ENCODE results near the gene ERN1.

The ERN1 gene

DNA sequence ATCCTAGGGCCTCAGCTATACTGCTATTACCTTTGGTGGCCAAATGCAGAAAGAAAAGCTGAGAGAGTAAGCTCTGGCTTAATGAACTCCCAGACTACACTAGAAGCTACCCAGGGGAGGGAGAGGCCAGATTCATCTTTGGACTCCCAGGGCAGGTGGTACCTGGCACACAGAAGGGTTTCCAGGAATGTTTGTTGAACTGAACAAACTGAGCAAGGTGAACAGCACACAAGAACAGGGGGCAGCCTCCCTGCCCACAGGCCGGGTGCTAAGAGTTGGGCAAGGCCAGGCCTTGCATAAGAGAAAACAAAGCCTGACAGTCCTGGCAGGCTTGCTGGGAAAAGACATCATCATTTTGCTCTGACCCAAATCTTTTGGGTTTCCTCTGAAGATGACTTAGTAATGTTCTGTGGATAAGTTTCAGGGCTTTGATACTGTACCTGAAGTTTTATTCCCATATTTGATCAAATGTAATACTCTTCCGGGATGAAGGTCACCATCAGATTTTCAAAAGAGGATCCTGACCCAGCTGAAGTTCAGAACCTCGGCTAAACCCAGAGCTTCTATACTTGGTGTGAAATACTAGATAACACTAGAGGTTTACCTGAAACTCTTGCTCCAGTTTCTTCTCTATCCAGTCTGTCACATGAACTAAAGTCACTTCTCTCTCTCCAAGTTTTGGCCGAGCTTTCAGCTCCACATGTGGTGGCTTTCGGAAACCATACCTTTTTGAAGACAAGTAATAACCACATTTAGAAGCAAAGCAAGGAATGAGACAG is 20.5 kb upstream of the ERN1 start:
- Histone ChIP-seq H3K9ac (ENCODE audit: low read depth in 1 of 2, low read length in 2 of 2) (no peak overlapping the region), H3K36me3 (ENCODE audit: control insufficient read depth in 2 of 2, insufficient read depth in 2 of 2, low read length in 2 of 2) (peaks cover 12 to 14% of the 10 kb centered on the region in 2 donors), H3K9me3 (ENCODE audit: control insufficient read depth in 2 of 2, low read length in 2 of 2) (no peaks in the 10 kb centered on the region), H3K27me3 (ENCODE audit: control insufficient read depth in 2 of 2, insufficient read depth in 2 of 2, low read length in 2 of 2) (no peaks in the 10 kb centered on the region), H3K4me3 (ENCODE audit: low read length in 2 of 2) (no peak overlapping the region), H3K4me1 (ENCODE audit: control insufficient read depth in 2 of 2, insufficient read depth in 2 of 2, low read length in 2 of 2) (peaks cover 4 to 19% of the 10 kb centered on the region in 2 donors), H3K27ac (ENCODE audit: low read depth in 2 of 2, low read length in 2 of 2) (peak overlapping the region; percentile 27 to 35)

DNA sequence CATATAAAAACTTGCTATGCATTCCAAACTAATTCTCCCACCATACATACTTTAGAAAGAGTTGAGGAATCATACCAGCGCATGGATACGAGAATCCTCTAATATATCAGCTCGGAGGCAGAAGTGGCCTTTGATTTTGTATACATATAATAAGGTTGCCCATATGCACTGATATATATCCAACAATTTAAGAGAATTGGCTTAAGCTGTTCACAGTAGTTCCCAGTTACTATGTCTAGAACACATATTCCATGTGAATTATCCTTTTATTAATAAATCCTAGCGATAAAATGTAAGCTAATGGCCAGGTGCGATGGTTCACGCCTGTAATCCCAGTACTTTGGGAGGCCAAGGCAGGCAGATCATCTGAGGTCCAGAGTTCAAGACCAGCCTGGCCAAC is 19.3 kb upstream of the ERN1 start:
- Histone ChIP-seq H3K27ac (ENCODE audit: low read depth in 2 of 2, low read length in 2 of 2) (no peak overlapping the region), H3K4me3 (ENCODE audit: low read length in 2 of 2) (no peak overlapping the region), H3K9me3 (ENCODE audit: control insufficient read depth in 2 of 2, low read length in 2 of 2) (no peaks in the 10 kb centered on the region), H3K27me3 (ENCODE audit: control insufficient read depth in 2 of 2, insufficient read depth in 2 of 2, low read length in 2 of 2) (no peaks in the 10 kb centered on the region), H3K4me1 (ENCODE audit: control insufficient read depth in 2 of 2, insufficient read depth in 2 of 2, low read length in 2 of 2) (peaks cover 6 to 21% of the 10 kb centered on the region in 2 donors), H3K36me3 (ENCODE audit: control insufficient read depth in 2 of 2, insufficient read depth in 2 of 2, low read length in 2 of 2) (peaks cover 8 to 14% of the 10 kb centered on the region in 2 donors), H3K9ac (ENCODE audit: low read depth in 1 of 2, low read length in 2 of 2) (no peak overlapping the region)

GRCh38 chr17:64148699-64149098 is 18.8 kb upstream of the ERN1 start:
- H3K27ac ChIP-seq (ENCODE audit: low read depth in 2 of 2, low read length in 2 of 2), result no peak overlapping the region
- peaks cover 6 to 21% of the 10 kb centered on the region in 2 donors for H3K4me1 ChIP-seq (ENCODE audit: control insufficient read depth in 2 of 2, insufficient read depth in 2 of 2, low read length in 2 of 2)
- H3K9me3 ChIP-seq (ENCODE audit: control insufficient read depth in 2 of 2, low read length in 2 of 2), result no peaks in the 10 kb centered on the region
- H3K4me3 ChIP-seq (ENCODE audit: low read length in 2 of 2), result no peak overlapping the region
- H3K36me3 ChIP-seq (ENCODE audit: control insufficient read depth in 2 of 2, insufficient read depth in 2 of 2, low read length in 2 of 2), result peaks cover 8 to 12% of the 10 kb centered on the region in 2 donors
- H3K9ac ChIP-seq (ENCODE audit: low read depth in 1 of 2, low read length in 2 of 2), result no peak overlapping the region
- no peaks in the 10 kb centered on the region for H3K27me3 ChIP-seq (ENCODE audit: control insufficient read depth in 2 of 2, insufficient read depth in 2 of 2, low read length in 2 of 2)

DNA sequence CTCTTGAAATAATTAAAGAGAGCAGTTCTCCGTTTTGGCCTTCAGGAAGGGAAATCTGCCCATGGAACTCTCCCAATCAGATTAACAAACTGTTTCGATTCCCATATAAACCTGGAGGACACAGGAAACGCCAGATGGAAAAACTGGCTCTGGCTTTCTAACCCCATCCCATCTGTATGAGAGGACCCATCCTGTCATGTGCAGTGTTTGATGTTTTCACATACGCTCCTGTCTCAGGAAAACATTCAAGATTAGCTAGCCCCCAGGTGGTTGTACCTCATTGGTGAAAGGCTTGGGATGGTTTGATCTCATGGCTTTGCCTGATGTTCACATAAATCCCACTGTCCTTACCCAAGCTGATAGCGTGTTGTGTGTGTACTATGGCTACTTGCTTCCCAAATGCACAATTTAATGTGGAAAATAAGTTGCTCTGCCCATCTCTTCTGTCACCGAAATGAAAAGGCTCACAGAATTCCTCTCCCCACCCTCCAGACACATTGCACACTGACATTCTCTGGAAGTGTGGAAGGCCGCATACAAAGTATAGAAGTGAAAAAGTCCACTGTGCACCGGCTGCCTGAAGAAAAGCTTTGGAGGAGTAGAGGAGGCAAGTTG is 18.2 kb upstream of the ERN1 start:
- no peak overlapping the region for H3K9ac ChIP-seq (ENCODE audit: low read depth in 1 of 2, low read length in 2 of 2)
- no peak overlapping the region for H3K4me3 ChIP-seq (ENCODE audit: low read length in 2 of 2)
- H3K27ac ChIP-seq (ENCODE audit: low read depth in 2 of 2, low read length in 2 of 2), result peak overlapping the region in 1 of 2 donors; percentile 35
- peaks cover 6 to 21% of the 10 kb centered on the region in 2 donors for H3K4me1 ChIP-seq (ENCODE audit: control insufficient read depth in 2 of 2, insufficient read depth in 2 of 2, low read length in 2 of 2)
- H3K9me3 ChIP-seq (ENCODE audit: control insufficient read depth in 2 of 2, low read length in 2 of 2), result no peaks in the 10 kb centered on the region
- H3K27me3 ChIP-seq (ENCODE audit: control insufficient read depth in 2 of 2, insufficient read depth in 2 of 2, low read length in 2 of 2), result no peaks in the 10 kb centered on the region
- H3K36me3 ChIP-seq (ENCODE audit: control insufficient read depth in 2 of 2, insufficient read depth in 2 of 2, low read length in 2 of 2), result peaks cover 6 to 8% of the 10 kb centered on the region in 2 donors

- H3K9me3 ChIP-seq (ENCODE audit: control insufficient read depth in 2 of 2, low read length in 2 of 2), result no peaks in the 10 kb centered on the region
- peak overlapping the region; percentile 35 to 89 for H3K27ac ChIP-seq (ENCODE audit: low read depth in 2 of 2, low read length in 2 of 2)
- peaks cover 6 to 21% of the 10 kb centered on the region in 2 donors for H3K4me1 ChIP-seq (ENCODE audit: control insufficient read depth in 2 of 2, insufficient read depth in 2 of 2, low read length in 2 of 2)
- peaks cover under 1% of the 10 kb centered on the region in 2 donors for H3K36me3 ChIP-seq (ENCODE audit: control insufficient read depth in 2 of 2, insufficient read depth in 2 of 2, low read length in 2 of 2)
- peak overlapping the region; percentile 87 to 97 for H3K4me3 ChIP-seq (ENCODE audit: low read length in 2 of 2)
- H3K9ac ChIP-seq (ENCODE audit: low read depth in 1 of 2, low read length in 2 of 2), result peak overlapping the region; percentile 85 to 99
- H3K27me3 ChIP-seq (ENCODE audit: control insufficient read depth in 2 of 2, insufficient read depth in 2 of 2, low read length in 2 of 2), result no peaks in the 10 kb centered on the region
These were observed 17.4 kb upstream of the ERN1 start for GRCh38 chr17:64147110-64148016.

GRCh38 chr17:64146418-64147109 is 16.6 kb upstream of the ERN1 start:
- Histone ChIP-seq H3K9me3 (ENCODE audit: control insufficient read depth in 2 of 2, low read length in 2 of 2) (no peaks in the 10 kb centered on the region), H3K27me3 (ENCODE audit: control insufficient read depth in 2 of 2, insufficient read depth in 2 of 2, low read length in 2 of 2) (no peaks in the 10 kb centered on the region), H3K9ac (ENCODE audit: low read depth in 1 of 2, low read length in 2 of 2) (peak overlapping the region; percentile 85 to 99), H3K36me3 (ENCODE audit: control insufficient read depth in 2 of 2, insufficient read depth in 2 of 2, low read length in 2 of 2) (no peaks in the 10 kb centered on the region), H3K27ac (ENCODE audit: low read depth in 2 of 2, low read length in 2 of 2) (peak overlapping the region; percentile 89 to 97), H3K4me3 (ENCODE audit: low read length in 2 of 2) (peak overlapping the region; percentile 87 to 97), H3K4me1 (ENCODE audit: control insufficient read depth in 2 of 2, insufficient read depth in 2 of 2, low read length in 2 of 2) (peaks cover 6 to 21% of the 10 kb centered on the region in 2 donors)

DNA sequence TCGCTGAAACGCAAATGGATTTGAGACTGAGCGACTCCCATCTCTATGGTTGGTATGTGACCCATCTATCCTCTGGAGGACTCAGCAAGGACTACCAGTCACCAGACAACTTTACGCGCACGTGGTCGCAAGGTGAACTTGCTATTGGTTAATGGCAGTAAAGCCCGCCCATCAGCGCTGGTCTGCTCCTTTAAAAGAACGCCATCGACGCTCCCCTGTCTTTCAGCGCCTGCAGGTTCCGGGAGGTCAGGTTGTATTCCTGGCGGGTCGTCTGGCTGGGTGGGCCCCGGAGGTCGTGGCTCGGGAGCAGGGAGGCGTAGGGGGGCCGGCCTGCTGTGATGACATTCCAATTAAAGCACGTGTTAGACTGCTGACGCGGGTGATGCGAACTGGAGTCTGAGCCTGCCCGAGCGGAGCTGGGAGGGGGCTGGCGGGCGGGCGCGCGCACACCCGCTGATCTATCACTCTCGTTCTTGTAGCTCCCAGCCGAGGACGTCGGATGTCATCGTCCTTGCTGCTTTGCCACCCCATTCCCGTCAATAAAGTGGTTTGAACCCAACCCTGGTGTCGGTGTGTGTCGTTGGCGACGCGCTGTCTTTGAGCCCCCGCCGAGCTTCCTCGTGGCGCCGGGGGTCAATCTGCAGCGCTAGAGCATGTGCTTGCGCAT is 15.9 kb upstream of the ERN1 start:
- Histone ChIP-seq H3K27ac (ENCODE audit: low read depth in 2 of 2, low read length in 2 of 2) (peak overlapping the region; percentile 89 to 97), H3K27me3 (ENCODE audit: control insufficient read depth in 2 of 2, insufficient read depth in 2 of 2, low read length in 2 of 2) (no peaks in the 10 kb centered on the region), H3K4me3 (ENCODE audit: low read length in 2 of 2) (peak overlapping the region; percentile 87 to 97), H3K4me1 (ENCODE audit: control insufficient read depth in 2 of 2, insufficient read depth in 2 of 2, low read length in 2 of 2) (peaks cover 6 to 21% of the 10 kb centered on the region in 2 donors), H3K9me3 (ENCODE audit: control insufficient read depth in 2 of 2, low read length in 2 of 2) (no peaks in the 10 kb centered on the region), H3K36me3 (ENCODE audit: control insufficient read depth in 2 of 2, insufficient read depth in 2 of 2, low read length in 2 of 2) (no peaks in the 10 kb centered on the region), H3K9ac (ENCODE audit: low read depth in 1 of 2, low read length in 2 of 2) (peak overlapping the region; percentile 85 to 99)

GRCh38 chr17:64145375-64145750 is 15.4 kb upstream of the ERN1 start:
- no peaks in the 10 kb centered on the region for H3K27me3 ChIP-seq (ENCODE audit: control insufficient read depth in 2 of 2, insufficient read depth in 2 of 2, low read length in 2 of 2)
- H3K9me3 ChIP-seq (ENCODE audit: control insufficient read depth in 2 of 2, low read length in 2 of 2), result no peaks in the 10 kb centered on the region
- H3K4me3 ChIP-seq (ENCODE audit: low read length in 2 of 2), result peak overlapping the region; percentile 87 to 97
- H3K27ac ChIP-seq (ENCODE audit: low read depth in 2 of 2, low read length in 2 of 2), result peak overlapping the region; percentile 89 to 97
- no peaks in the 10 kb centered on the region for H3K36me3 ChIP-seq (ENCODE audit: control insufficient read depth in 2 of 2, insufficient read depth in 2 of 2, low read length in 2 of 2)
- peaks cover 6 to 18% of the 10 kb centered on the region in 2 donors for H3K4me1 ChIP-seq (ENCODE audit: control insufficient read depth in 2 of 2, insufficient read depth in 2 of 2, low read length in 2 of 2)
- peak overlapping the region; percentile 73 to 82 for H3K9ac ChIP-seq (ENCODE audit: low read depth in 1 of 2, low read length in 2 of 2)

DNA sequence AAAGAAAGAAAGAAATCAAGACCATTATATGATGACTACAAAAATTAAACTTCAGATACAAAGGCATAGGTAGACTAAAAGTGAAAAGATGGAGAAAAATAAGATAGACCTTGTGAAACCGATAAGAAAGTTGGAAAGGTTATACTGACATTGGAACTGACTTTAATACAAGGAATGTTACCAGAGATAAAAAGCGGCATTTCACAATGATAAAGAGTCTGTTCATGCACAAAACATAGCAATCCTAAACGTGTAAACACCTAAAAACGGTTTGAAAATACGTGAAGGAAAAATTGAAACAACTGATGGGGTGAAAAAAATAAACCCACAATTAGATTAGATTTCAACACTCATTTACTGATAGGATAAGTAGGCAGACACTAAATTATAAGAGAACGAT is 9.6 kb upstream of the ERN1 start:
- Histone ChIP-seq H3K4me1 (ENCODE audit: control insufficient read depth in 2 of 2, insufficient read depth in 2 of 2, low read length in 2 of 2) (no peaks in the 10 kb centered on the region), H3K4me3 (ENCODE audit: low read length in 2 of 2) (no peak overlapping the region), H3K36me3 (ENCODE audit: control insufficient read depth in 2 of 2, insufficient read depth in 2 of 2, low read length in 2 of 2) (no peaks in the 10 kb centered on the region), H3K27me3 (ENCODE audit: control insufficient read depth in 2 of 2, insufficient read depth in 2 of 2, low read length in 2 of 2) (no peaks in the 10 kb centered on the region), H3K9me3 (ENCODE audit: control insufficient read depth in 2 of 2, low read length in 2 of 2) (no peaks in the 10 kb centered on the region), H3K27ac (ENCODE audit: low read depth in 2 of 2, low read length in 2 of 2) (no peak overlapping the region), H3K9ac (ENCODE audit: low read depth in 1 of 2, low read length in 2 of 2) (no peak overlapping the region)
